GM12801 (cell line): ENCODE measurements around the gene TADA2B.

Experiments used
- TF ChIP-seq, protein P1 (sequence below): IDR thresholded peaks from one replicate; pipeline ENCODE4 v1.5.1; 2011; ENCODE audit warnings: control low read depth; ENCODE audit not compliant: insufficient read length; ENCODE audit errors: extremely low read depth

The TADA2B gene

GRCh38 chr4:7067452-7068278 is 24.5 kb downstream of the TADA2B start, which contains the start of gene GRPEL1:
TSS of gene GRPEL1 (minus strand) at chr4:7068064. CDS start at chr4:7068032, 32 bp downstream.
- TF ChIP-seq, protein P1, sequence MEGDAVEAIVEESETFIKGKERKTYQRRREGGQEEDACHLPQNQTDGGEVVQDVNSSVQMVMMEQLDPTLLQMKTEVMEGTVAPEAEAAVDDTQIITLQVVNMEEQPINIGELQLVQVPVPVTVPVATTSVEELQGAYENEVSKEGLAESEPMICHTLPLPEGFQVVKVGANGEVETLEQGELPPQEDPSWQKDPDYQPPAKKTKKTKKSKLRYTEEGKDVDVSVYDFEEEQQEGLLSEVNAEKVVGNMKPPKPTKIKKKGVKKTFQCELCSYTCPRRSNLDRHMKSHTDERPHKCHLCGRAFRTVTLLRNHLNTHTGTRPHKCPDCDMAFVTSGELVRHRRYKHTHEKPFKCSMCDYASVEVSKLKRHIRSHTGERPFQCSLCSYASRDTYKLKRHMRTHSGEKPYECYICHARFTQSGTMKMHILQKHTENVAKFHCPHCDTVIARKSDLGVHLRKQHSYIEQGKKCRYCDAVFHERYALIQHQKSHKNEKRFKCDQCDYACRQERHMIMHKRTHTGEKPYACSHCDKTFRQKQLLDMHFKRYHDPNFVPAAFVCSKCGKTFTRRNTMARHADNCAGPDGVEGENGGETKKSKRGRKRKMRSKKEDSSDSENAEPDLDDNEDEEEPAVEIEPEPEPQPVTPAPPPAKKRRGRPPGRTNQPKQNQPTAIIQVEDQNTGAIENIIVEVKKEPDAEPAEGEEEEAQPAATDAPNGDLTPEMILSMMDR = no peak

- TF ChIP-seq, protein P1 = no peak
Measured at GRCh38 chr4:7068279-7068842, 25.2 kb downstream of the TADA2B start.

GRCh38 chr4:7068883-7069282 is 25.7 kb downstream of the TADA2B start:
- TF ChIP-seq, protein P1 = no peak

DNA sequence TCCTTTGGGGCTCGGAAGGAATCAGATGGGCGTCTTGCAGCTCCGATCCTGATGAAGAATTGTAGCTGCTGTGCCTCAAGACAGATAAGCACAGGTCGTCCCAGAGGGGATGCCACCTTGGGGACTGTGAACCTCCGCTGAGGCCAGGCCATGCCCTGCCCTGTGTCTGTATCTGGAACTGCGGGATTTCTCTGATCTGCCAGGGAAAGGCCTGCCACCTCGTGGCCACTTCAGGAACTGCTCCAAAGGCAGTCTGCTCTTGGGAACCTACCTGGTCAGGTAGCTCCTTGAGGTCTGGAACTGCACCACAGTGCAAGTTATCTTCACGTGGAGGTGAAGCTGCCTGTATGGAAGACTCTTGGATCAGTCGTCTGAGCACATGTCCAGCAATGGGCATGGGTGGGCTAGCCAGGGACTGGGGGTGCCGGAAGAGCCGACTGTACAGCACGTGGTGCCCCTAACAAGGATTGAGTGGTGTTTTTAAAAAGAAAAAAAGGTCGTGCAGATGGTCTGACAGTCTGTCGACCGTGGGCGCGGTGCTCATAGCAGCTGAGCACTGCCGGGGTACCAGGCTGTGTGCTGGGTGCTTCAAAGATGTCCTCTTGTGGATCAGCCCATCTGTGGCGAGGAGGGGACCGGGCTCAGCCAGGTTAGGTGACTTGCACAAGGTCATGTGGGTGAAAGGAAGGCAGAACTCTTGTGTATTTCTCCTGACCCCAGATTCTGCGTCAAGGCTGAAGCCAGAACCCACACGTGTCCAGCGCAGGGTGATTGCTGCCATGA is 27.7 kb downstream of the TADA2B start:
- TF ChIP-seq, protein P1 = peak; percentile 94

- TF ChIP-seq, protein P1 = no peak
Measured at GRCh38 chr4:7073059-7073458, 29.9 kb downstream of the TADA2B start.

GRCh38 chr4:7073526-7074390 is 30.6 kb downstream of the TADA2B start:
- TF ChIP-seq, protein P1 = no peak
